HEK293 (cell line): Measurements from ENCODE around the gene RNF166.

Source experiments
- MYNN ChIP-seq: fragments of 450-650 bp; formaldehyde crosslinking; IDR thresholded peaks from 2 replicates; pipeline ENCODE4 v1.5.1; 2016; ENCODE audit warnings: missing biosample characterization, missing genetic modification characterization, borderline replicate concordance
- SALL2 ChIP-seq: fragments of 450-650 bp; formaldehyde crosslinking; IDR thresholded peaks from 2 replicates; pipeline ENCODE4 v1.5.0; 2017; ENCODE audit warnings: missing biosample characterization, mild to moderate bottlenecking, missing genetic modification characterization, borderline replicate concordance
- SP3 ChIP-seq: fragments of 450-650 bp; formaldehyde crosslinking; IDR thresholded peaks from 2 replicates; pipeline ENCODE4 v1.5.1; 2016; ENCODE audit warnings: missing biosample characterization, missing genetic modification characterization
- YY2 ChIP-seq: fragments of 450-650 bp; formaldehyde crosslinking; IDR thresholded peaks from 2 replicates; pipeline ENCODE4 v1.5.1; 2016; ENCODE audit warnings: missing biosample characterization, missing genetic modification characterization
- ZBTB17 ChIP-seq: fragments of 450-650 bp; formaldehyde crosslinking; IDR thresholded peaks from 2 replicates; pipeline ENCODE4 v1.5.1; 2016; ENCODE audit warnings: missing biosample characterization, missing genetic modification characterization
- ZFP41 ChIP-seq: fragments of 450-650 bp; formaldehyde crosslinking; IDR thresholded peaks from 2 replicates; pipeline ENCODE4 v1.5.1; 2016; ENCODE audit warnings: missing biosample characterization, missing genetic modification characterization, borderline replicate concordance
- ZNF274 ChIP-seq, 2 experiments: fragments of 200-500 bp in 1 of 2; fragments of 450-650 bp in 1 of 2; sonication (Bioruptor generic) in 1 of 2; formaldehyde crosslinking in 1 of 2; IDR thresholded peaks; 2 replicates each; pipeline versions ENCODE4 v1.5.1 to v1.6.1; 2014 to 2016; ENCODE audit warnings: borderline replicate concordance in 1 of 2, inconsistent platforms in 1 of 2, low read length in 1 of 2, missing biosample characterization in 1 of 2, missing genetic modification characterization in 1 of 2
- ZNF350 ChIP-seq: fragments of 450-650 bp; formaldehyde crosslinking; IDR thresholded peaks from 2 replicates; pipeline ENCODE4 v1.5.0; 2017; ENCODE audit warnings: missing biosample characterization, mild to moderate bottlenecking, missing genetic modification characterization
- ZNF629 ChIP-seq: fragments of 450-650 bp; formaldehyde crosslinking; IDR thresholded peaks from 2 replicates; pipeline ENCODE4 v1.5.1; 2017; ENCODE audit warnings: missing biosample characterization, missing genetic modification characterization
- ZNF76 ChIP-seq: fragments of 450-650 bp; formaldehyde crosslinking; IDR thresholded peaks from 2 replicates; pipeline ENCODE4; 2016; ENCODE audit warnings: low read depth, missing biosample characterization, missing genetic modification characterization, borderline replicate concordance
- TF ChIP-seq, protein P1 (sequence below): fragments of 450-650 bp; formaldehyde crosslinking; IDR thresholded peaks from 2 replicates; pipeline ENCODE4 v1.5.1; 2016; ENCODE audit warnings: missing biosample characterization, missing genetic modification characterization, borderline replicate concordance
- TF ChIP-seq, protein P2 (sequence below): fragments of 450-650 bp; formaldehyde crosslinking; IDR thresholded peaks from 2 replicates; pipeline ENCODE4 v1.5.1; 2016; ENCODE audit warnings: missing biosample characterization, missing genetic modification characterization
- TF ChIP-seq, protein P3 (sequence below): fragments of 450-650 bp; formaldehyde crosslinking; IDR thresholded peaks from 2 replicates; pipeline ENCODE4 v1.5.1; 2016; ENCODE audit warnings: missing biosample characterization, missing genetic modification characterization

DNA sequence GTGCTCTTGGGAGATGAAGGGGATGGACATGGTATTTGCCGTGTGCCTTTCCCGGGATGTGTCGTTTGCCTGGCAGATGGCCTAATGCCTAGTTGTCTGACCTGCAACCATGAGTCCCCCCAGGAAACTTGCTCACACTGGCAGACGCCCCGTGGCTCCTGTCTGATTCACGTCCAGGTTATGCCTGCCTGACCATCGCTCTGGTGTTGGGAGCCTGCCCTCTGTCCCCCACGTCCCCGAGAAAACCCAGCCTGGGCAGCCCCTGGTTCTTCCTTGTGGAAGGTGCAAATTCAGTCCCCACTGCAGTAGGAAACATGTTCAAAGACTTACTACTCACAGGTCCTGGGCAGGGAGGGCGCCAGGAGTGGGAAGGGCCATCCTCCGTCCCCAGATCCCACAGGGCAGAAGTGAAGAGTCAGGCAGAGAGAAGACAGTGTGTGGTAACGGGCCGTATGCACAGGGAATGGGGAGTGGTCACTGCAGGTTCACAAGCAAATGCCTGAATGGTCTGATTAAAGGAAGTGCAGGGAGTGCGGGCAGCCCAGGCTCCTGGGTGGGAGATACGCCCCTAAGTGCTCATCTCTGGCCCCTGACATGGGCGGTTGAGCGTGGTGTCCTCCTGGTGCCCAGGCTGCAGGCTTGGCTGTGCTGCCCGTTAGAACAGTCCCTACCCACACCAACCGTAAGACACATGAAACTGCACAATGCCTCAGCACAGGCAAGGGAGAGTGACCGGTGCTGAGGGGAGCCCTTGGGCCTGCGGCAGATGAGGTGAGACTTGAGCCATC is 15.7 kb downstream of the RNF166 start:
- TF ChIP-seq, protein P1, sequence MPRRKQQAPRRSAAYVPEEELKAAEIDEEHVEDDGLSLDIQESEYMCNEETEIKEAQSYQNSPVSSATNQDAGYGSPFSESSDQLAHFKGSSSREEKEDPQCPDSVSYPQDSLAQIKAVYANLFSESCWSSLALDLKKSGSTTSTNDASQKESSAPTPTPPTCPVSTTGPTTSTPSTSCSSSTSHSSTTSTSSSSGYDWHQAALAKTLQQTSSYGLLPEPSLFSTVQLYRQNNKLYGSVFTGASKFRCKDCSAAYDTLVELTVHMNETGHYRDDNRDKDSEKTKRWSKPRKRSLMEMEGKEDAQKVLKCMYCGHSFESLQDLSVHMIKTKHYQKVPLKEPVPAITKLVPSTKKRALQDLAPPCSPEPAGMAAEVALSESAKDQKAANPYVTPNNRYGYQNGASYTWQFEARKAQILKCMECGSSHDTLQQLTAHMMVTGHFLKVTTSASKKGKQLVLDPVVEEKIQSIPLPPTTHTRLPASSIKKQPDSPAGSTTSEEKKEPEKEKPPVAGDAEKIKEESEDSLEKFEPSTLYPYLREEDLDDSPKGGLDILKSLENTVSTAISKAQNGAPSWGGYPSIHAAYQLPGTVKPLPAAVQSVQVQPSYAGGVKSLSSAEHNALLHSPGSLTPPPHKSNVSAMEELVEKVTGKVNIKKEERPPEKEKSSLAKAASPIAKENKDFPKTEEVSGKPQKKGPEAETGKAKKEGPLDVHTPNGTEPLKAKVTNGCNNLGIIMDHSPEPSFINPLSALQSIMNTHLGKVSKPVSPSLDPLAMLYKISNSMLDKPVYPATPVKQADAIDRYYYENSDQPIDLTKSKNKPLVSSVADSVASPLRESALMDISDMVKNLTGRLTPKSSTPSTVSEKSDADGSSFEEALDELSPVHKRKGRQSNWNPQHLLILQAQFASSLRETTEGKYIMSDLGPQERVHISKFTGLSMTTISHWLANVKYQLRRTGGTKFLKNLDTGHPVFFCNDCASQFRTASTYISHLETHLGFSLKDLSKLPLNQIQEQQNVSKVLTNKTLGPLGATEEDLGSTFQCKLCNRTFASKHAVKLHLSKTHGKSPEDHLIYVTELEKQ (tag by site-specific recombination): no peak
- TF ChIP-seq ZBTB17 (tag by site-specific recombination): no peak
- TF ChIP-seq, protein P2, sequence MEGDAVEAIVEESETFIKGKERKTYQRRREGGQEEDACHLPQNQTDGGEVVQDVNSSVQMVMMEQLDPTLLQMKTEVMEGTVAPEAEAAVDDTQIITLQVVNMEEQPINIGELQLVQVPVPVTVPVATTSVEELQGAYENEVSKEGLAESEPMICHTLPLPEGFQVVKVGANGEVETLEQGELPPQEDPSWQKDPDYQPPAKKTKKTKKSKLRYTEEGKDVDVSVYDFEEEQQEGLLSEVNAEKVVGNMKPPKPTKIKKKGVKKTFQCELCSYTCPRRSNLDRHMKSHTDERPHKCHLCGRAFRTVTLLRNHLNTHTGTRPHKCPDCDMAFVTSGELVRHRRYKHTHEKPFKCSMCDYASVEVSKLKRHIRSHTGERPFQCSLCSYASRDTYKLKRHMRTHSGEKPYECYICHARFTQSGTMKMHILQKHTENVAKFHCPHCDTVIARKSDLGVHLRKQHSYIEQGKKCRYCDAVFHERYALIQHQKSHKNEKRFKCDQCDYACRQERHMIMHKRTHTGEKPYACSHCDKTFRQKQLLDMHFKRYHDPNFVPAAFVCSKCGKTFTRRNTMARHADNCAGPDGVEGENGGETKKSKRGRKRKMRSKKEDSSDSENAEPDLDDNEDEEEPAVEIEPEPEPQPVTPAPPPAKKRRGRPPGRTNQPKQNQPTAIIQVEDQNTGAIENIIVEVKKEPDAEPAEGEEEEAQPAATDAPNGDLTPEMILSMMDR (tag by site-specific recombination): no peak
- no peak for TF ChIP-seq ZNF76 (tag by site-specific recombination)
- TF ChIP-seq ZNF274 (IDR thresholded peaks at IDR 0.05; ENCODE audit: low read length): no peak
- no peak for TF ChIP-seq ZNF274 (tag by site-specific recombination; IDR thresholded peaks at IDR 0.05; ENCODE audit: borderline replicate concordance)
- no peak for TF ChIP-seq YY2 (tag by site-specific recombination)
- no peak for TF ChIP-seq ZNF629
- TF ChIP-seq SP3 (tag by site-specific recombination): no peak
- TF ChIP-seq ZNF350: no peak
- TF ChIP-seq MYNN (tag by site-specific recombination): no peak
- no peak for TF ChIP-seq SALL2
- TF ChIP-seq, protein P3, sequence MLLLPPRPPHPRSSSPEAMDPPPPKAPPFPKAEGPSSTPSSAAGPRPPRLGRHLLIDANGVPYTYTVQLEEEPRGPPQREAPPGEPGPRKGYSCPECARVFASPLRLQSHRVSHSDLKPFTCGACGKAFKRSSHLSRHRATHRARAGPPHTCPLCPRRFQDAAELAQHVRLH: no peak
- no peak for TF ChIP-seq ZFP41 (tag by site-specific recombination)
